ENCODE measurements around the gene VPS37B.

VPS37B gene

GRCh38 chr12:122866379-122866778 lies 29.5 kb downstream of the VPS37B start:
- DNase-seq (ENCODE audit: low read depth) = no peak

- DNase-seq (ENCODE audit: low read depth) = no peak
These were observed 30.4 kb downstream of the VPS37B start for GRCh38 chr12:122865268-122866231.

- no peak for DNase-seq (ENCODE audit: low read depth)
These were observed 31.1 kb downstream of the VPS37B start for GRCh38 chr12:122864894-122865253.

GRCh38 chr12:122862872-122863701 lies 32.8 kb downstream of the VPS37B start:
- no peak for DNase-seq (ENCODE audit: low read depth)

GRCh38 chr12:122862110-122862634 lies 33.8 kb downstream of the VPS37B start:
- no peak for DNase-seq (ENCODE audit: low read depth)

GRCh38 chr12:122861587-122861970 lies 34.3 kb downstream of the VPS37B start:
- no peak for DNase-seq (ENCODE audit: low read depth)

GRCh38 chr12:122860854-122861586 lies 34.9 kb downstream of the VPS37B start:
- no peak for DNase-seq (ENCODE audit: low read depth)

- DNase-seq (ENCODE audit: low read depth) = no peak
These were observed 35.7 kb downstream of the VPS37B start for GRCh38 chr12:122860040-122860853.

- DNase-seq (ENCODE audit: low read depth) = no peak
These were observed 36.5 kb downstream of the VPS37B start for GRCh38 chr12:122859303-122860039.

GRCh38 chr12:122858591-122859302 lies 37.2 kb downstream of the VPS37B start:
- DNase-seq (ENCODE audit: low read depth) = no peak

- no peak for DNase-seq (ENCODE audit: low read depth)
These were observed 37.8 kb downstream of the VPS37B start for GRCh38 chr12:122858171-122858570.

- no peak for DNase-seq (ENCODE audit: low read depth)
These were observed 38.8 kb downstream of the VPS37B start for GRCh38 chr12:122856999-122857671.

GRCh38 chr12:122855928-122856831 lies 39.7 kb downstream of the VPS37B start:
- no peak for DNase-seq (ENCODE audit: low read depth)

- no peak for DNase-seq (ENCODE audit: low read depth)
These were observed 40.7 kb downstream of the VPS37B start for GRCh38 chr12:122855071-122855829.

GRCh38 chr12:122854554-122854953 lies 41.4 kb downstream of the VPS37B start:
- DNase-seq (ENCODE audit: low read depth) = no peak

- no peak for DNase-seq (ENCODE audit: low read depth)
These were observed 42.2 kb downstream of the VPS37B start for GRCh38 chr12:122853582-122854245.

Data from non-pigmented ciliary epithelial cell (primary cell).